HG02588 (cell line): ENCODE results near the gene SYNE3.

Experiments
- ATAC-seq: cut with Tn5 transposase; IDR thresholded peaks from one replicate; pipeline ENCODE4 v1.9.1; 2021; ENCODE audit warnings: mild to moderate bottlenecking, moderate library complexity; ENCODE audit not compliant: unreplicated experiment

The SYNE3 gene

GRCh38 chr14:95516554-95517181 is at the start of gene SYNE3:
Gene SYNE3 (minus strand): TSS chr14:95516650. CDS start chr14:95475821, 40,829 bp downstream.
- peak; percentile 47 for ATAC-seq

GRCh38 chr14:95564060-95564459 is 47.6 kb upstream of the SYNE3 start:
- no peak for ATAC-seq

GRCh38 chr14:95562892-95563685 is 46.6 kb upstream of the SYNE3 start:
- no peak for ATAC-seq

GRCh38 chr14:95561001-95561412 is 44.6 kb upstream of the SYNE3 start:
- peak; percentile 75 for ATAC-seq

- ATAC-seq: no peak
Observed at GRCh38 chr14:95559203-95559602, 42.8 kb upstream of the SYNE3 start.

GRCh38 chr14:95557832-95558231 is 41.4 kb upstream of the SYNE3 start:
- no peak for ATAC-seq

GRCh38 chr14:95557291-95557690 is 40.8 kb upstream of the SYNE3 start:
- no peak for ATAC-seq

GRCh38 chr14:95555053-95555452 is 38.6 kb upstream of the SYNE3 start:
- ATAC-seq: no peak

- ATAC-seq: no peak
Observed at GRCh38 chr14:95553141-95553540, 36.7 kb upstream of the SYNE3 start.

GRCh38 chr14:95551435-95551834 is 35.0 kb upstream of the SYNE3 start:
- ATAC-seq: no peak

- ATAC-seq: no peak
Observed at GRCh38 chr14:95549656-95550585, 33.5 kb upstream of the SYNE3 start.

- no peak for ATAC-seq
Observed at GRCh38 chr14:95548328-95548929, 32.0 kb upstream of the SYNE3 start.

- ATAC-seq: no peak
Observed at GRCh38 chr14:95547626-95548327, 31.3 kb upstream of the SYNE3 start.

- no peak for ATAC-seq
Observed at GRCh38 chr14:95547272-95547625, 30.8 kb upstream of the SYNE3 start.

- ATAC-seq: no peak
Observed at GRCh38 chr14:95545515-95546168, 29.2 kb upstream of the SYNE3 start.

- ATAC-seq: no peak
Observed at GRCh38 chr14:95544588-95544987, 28.1 kb upstream of the SYNE3 start.

- ATAC-seq: no peak
Observed at GRCh38 chr14:95543021-95543420, 26.6 kb upstream of the SYNE3 start.

GRCh38 chr14:95541932-95542930 is 25.8 kb upstream of the SYNE3 start:
- no peak for ATAC-seq

- no peak for ATAC-seq
Observed at GRCh38 chr14:95541346-95541745, 24.9 kb upstream of the SYNE3 start.
